GM21528 (cell line): Measurements from ENCODE around the gene TDRD7.

Experiments used
- ATAC-seq: cut with Tn5 transposase; IDR thresholded peaks from one replicate; pipeline ENCODE4 v1.9.1; 2021; ENCODE audit warnings: mild to moderate bottlenecking, moderate library complexity; ENCODE audit not compliant: unreplicated experiment, low FRiP score

Gene TDRD7

GRCh38 chr9:97411789-97412625 lies at the start of gene TDRD7:
TDRD7 (plus strand) TSS chr9:97412096; CDS start chr9:97428466, 16,370 bp downstream.
- peak; percentile 81 for ATAC-seq

DNA sequence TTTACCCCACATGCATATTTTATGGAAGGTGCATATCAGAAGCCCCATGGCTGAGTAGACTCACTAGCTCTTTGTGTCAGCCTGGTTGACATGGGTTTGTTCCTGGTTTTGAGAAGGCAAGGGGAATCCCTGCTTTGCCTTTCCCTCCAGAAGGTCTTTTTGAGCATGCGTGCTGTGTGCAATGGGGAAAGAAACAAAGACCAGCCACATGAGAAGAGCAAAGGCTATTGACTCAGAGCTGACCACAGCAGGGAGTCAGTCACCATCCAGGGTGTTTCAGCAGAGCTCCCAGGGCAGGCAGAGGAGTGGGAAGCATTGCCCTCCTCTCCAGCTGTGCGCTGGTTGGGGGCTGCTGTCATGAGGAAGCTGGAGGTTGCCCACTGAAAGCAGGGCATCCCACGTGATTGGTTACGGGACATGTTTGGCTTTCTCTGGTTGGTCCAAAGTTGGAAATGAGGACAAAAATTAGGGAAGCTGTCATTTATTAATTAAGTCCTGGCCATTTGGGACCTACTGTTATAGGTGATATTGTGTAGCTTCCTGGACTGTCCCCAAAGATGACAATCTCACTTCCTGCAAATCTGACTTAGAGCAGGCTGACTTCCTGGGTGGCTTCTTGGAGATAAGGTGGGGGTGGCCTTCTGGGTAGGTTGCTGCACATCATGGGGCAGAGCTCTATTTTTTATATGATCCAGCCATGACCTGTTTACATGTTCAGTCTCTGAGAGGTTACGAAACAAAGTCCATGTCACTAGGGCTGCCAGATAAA lies 48.9 kb upstream of the TDRD7 start:
- ATAC-seq = no peak

- ATAC-seq = no peak
These were observed 48.1 kb upstream of the TDRD7 start for GRCh38 chr9:97363661-97364299.

DNA sequence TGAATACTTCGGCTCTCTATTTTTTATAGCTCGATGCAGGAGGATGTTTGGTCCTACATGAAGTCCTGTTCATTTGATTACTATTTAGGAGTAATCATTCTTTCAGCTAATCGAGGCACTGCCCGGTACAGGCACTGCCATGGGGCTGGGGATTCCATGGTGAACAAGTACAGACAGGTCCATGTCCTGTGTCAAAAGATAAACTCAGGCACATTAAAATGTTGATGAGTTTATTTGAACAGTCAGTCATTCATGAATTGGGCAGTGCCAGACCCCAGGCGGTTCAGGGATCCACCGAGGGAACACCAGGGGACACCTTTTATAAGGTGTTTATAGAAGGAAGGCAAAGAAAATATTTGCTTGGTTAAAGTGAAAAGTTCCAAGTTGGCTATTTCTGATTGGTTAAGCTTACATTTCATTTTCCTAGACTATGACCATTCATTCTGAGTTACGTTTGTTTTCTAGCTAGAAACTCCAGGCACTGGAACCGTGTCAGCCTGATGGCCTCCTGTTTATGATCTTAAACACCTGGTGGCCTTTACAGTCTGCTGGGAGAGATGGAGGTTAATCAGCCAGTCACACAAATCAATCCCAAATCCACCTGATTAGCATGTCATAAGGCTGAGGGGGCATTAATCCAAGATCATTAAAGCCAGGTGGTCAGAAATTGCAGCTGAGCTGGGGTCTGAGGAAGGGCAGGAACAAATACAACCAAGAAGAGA lies 47.0 kb upstream of the TDRD7 start:
- ATAC-seq = no peak

DNA sequence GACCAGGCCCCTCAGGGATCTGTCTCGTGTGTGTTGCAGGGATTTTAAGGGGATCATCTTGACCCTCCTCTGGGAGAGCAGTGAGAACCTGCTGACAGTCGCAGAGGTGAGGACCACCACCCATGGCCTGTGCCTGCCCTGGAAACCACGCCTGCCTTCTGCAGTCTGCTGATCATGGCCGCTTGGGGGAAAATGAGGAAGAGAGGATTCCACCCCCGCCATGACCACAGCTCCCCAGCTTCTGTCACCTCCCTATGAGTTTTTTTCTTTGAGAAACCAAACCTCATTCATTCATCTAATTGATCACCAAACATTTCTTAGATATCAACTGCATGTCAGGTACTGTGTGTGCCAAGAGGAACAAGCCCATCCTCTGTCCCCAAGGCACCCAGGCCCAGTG lies 46.3 kb upstream of the TDRD7 start:
- ATAC-seq = no peak

GRCh38 chr9:97366476-97366875 lies 45.4 kb upstream of the TDRD7 start:
- no peak for ATAC-seq

- ATAC-seq = no peak
These were observed 45.0 kb upstream of the TDRD7 start for GRCh38 chr9:97366889-97367288.

DNA sequence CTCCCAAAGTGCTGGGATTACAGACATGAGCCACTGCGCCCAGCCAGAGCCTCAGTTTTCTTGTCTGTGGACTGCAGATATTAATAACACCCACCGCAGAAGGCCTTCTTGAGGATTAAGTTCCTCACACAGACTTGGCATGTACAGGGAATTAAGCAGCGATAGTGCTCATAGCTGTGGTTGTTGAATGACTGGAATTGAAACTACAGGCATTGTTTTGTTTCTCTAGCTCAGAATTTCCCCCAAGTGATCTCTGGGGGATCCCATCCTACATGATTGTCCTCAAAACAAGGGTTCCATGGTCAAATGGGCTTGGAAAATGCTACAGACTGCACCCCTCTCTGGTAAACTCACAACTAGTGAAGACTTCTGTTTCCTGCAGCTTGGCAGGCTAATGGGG lies 44.2 kb upstream of the TDRD7 start:
- no peak for ATAC-seq

GRCh38 chr9:97368964-97369363 lies 42.9 kb upstream of the TDRD7 start:
- ATAC-seq = no peak

DNA sequence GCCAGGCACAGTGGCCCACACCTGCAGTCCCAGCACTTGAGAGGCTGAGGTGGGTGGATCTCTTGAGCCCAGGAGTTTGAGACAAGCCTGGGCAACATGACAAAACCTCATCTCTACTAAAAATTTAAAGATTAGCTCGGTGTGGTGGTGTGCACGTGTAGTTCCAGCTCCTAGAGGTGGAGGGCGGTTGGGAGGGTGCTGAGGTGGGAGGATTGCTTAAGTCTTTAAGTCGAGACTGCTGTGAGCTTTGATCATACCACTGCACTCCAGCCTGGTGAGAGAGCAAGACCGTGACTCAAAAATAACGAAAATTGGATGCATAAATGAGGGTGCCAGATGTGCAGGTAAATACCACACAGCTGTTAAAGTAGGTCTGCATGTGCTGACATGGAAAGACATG lies 39.3 kb upstream of the TDRD7 start:
- no peak for ATAC-seq

DNA sequence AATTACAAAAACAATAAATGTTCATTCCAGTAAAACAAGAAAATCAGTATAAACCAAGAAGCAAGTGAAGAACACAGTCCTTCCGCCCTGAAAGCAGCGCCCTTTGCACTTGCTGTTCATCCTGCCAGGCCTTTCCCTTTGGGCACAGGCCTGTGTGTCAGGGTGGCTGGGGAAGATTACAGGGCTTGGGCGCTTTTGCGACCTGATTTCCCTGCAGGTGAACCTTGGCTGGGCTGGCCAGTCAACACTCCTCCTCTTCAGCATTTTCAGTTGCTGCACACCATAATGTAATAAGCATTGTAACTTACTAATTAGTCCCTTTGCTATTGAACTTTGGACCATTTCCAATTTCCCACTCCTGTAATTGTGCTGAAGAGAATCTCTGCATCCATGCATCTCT lies 38.6 kb upstream of the TDRD7 start:
- ATAC-seq = no peak

- no peak for ATAC-seq
These were observed 37.1 kb upstream of the TDRD7 start for GRCh38 chr9:97374811-97375210.

- no peak for ATAC-seq
These were observed 35.0 kb upstream of the TDRD7 start for GRCh38 chr9:97376902-97377301.

- ATAC-seq = no peak
These were observed 29.7 kb upstream of the TDRD7 start for GRCh38 chr9:97382099-97382718.

DNA sequence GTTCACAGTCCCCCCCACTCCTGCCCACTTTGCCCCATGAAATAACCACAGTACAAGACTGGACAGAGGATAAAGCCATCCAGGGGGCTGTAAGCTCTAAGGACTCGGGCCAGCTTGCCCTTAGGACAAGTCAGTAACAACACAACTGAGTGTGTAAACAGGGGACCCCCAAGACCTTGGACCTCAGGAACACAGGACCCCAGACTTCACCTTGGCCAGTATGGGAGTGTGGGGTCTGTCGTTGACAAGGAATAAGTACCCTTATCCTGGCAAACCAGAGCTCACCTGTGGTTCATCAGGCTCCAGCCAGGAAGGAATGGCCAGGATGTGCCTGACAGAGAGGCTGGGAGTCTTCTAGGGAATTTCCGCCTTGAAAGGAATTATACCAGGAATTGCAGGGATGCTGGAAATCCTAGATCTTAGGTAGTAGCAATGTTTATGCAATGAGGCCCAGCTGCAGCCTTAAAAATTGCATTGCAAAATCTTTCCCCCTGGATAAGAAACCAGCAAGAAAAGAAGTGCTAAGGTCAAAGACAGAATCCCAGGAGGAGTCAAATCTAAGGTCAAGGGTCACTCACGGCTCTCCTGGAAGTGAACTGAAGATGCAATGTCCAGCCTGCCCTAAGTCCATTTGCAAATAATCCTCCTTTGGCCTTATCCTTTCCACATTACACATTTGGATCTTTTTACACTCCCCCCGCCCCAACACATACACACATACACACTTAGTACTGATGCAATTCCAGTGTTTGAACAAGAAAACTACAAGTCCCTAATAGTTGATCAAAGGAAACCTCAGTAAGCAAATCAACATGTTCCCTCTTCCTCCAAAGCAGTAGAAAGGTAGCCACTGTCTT lies 27.3 kb upstream of the TDRD7 start:
- ATAC-seq = no peak

GRCh38 chr9:97385626-97386264 lies 26.2 kb upstream of the TDRD7 start:
- ATAC-seq = no peak

- no peak for ATAC-seq
These were observed 25.6 kb upstream of the TDRD7 start for GRCh38 chr9:97386265-97386633.

DNA sequence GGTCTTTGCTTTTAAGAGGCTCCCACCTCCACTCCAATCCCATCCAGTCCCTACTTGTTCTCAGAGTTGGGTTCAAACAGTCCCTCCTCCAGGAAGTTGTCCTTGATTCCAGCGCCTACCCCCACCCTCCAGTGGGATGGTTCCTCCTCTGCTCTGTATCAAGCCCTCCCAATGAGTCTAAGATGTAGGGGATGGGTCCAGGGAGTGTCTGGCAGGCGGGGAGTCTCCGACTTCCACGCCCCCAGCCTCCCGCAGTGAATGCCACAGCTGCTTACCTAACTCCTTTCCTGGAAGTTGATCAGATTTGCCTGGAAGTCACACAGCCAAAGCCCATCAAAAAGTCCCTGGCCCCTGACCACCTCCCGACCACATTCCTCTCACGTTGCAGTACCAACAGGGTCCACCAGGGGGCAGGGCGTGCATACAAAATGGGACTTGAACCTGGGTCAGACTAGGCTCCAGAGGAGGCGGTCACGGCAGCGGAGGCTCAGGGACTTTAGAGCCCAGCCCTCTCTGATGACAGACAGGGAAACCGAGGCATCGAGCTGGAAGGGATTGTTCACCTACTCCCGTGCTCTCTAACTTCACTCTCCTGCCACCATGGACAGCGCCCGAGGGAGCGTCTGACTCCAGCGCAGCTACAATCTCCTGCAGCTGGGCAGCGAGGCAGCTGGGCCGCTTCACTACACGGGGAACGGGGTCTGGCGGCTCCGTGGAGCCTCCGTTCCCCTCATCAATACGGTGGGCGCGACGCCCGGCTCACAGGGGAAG lies 25.0 kb upstream of the TDRD7 start:
- ATAC-seq = no peak
